Measurements from ENCODE around the gene CTDSP1.

The CTDSP1 gene

DNA sequence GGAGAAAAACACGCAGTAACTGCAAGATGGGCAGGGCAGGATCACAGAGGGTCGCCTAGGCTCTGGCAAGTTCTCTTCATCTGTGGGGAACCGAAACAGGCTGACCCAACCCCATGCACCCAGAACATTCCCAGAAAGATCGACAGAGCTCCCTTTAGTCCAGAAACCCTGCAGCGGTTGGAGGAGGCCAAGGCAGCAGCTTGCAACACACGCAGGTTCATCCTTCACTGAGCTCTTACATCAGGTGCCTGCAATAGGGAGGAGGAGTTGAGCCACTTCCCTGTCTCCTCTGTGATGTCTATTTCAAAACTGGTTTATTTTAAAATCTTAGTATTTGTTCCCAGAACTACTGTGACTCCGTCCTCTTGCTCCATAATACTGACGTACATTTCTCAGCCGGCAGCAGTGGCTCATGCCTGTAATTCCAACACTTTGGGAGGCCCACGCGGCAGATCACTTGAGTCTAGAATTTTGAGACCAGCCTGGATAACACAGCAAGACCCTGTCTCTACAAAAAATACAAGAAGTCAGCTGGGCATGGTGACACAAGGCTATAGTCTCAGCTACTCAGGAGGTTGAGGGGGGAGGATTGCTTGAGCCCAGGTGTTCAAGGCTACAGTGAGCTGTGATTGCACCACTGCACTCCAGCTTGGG, 29.1 kb upstream of the CTDSP1 start:
- no peak for DNase-seq (ENCODE audit: low spot score)
- TF ChIP-seq CTCF (IDR thresholded peaks at IDR 0.05; ENCODE audit: extremely low read depth, missing control alignments), result no peak

GRCh38 chr2:218371983-218372350, 27.7 kb upstream of the CTDSP1 start:
- DNase-seq (ENCODE audit: low spot score), result no peak
- TF ChIP-seq CTCF (IDR thresholded peaks at IDR 0.05; ENCODE audit: extremely low read depth, missing control alignments), result no peak

DNA sequence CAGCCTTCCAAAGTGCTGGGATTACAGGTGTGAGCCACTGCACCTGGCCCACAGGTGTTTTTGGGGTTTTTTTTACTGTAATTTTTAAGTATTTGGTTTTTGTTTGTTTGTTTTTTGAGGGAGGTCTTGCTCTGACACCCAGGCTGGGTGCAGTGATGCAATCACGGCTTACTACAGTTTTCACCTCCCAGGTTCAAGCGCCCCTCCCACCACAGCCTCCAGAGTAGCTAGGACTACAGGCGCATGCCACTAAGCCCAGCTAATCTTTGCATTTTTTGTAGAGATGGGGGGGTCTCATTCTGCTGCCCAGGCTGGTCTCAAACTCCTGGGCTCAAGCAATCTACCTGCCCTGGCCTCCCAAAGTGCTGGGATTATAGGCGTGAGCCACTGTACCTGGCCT, 24.9 kb upstream of the CTDSP1 start:
- no peak for TF ChIP-seq CTCF (IDR thresholded peaks at IDR 0.05; ENCODE audit: extremely low read depth, missing control alignments)
- no peak for DNase-seq (ENCODE audit: low spot score)

GRCh38 chr2:218375212-218375611, 24.5 kb upstream of the CTDSP1 start:
- no peak for TF ChIP-seq CTCF (IDR thresholded peaks at IDR 0.05; ENCODE audit: extremely low read depth, missing control alignments)
- DNase-seq (ENCODE audit: low spot score), result no peak

GRCh38 chr2:218378053-218378452, 21.6 kb upstream of the CTDSP1 start:
- no peak for TF ChIP-seq CTCF (IDR thresholded peaks at IDR 0.05; ENCODE audit: extremely low read depth, missing control alignments)
- DNase-seq (ENCODE audit: low spot score), result no peak

- no peak for DNase-seq (ENCODE audit: low spot score)
- no peak for TF ChIP-seq CTCF (IDR thresholded peaks at IDR 0.05; ENCODE audit: extremely low read depth, missing control alignments)
Observed at GRCh38 chr2:218381916-218382366, 17.7 kb upstream of the CTDSP1 start, which contains the start of gene SLC11A1. Gene SLC11A1, plus strand, starts transcription at chr2:218382273. Its CDS starts 96 bp downstream, at chr2:218382369.

DNA sequence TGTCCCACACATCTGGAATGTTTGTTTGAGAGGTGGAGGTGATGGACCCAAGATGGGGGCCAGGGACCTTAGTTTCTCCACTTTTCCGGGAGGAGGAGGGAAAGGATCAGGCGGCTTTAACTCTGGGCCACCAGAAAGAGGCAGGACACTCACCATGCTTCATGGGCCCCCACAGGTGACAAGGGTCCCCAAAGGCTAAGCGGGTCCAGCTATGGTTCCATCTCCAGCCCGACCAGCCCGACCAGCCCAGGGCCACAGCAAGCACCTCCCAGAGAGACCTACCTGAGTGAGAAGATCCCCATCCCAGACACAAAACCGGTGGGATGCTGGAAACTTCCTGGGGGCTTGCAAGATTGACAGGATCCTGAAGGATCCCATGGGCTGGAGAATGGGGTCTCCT, 16.9 kb upstream of the CTDSP1 start:
- TF ChIP-seq CTCF (IDR thresholded peaks at IDR 0.05; ENCODE audit: extremely low read depth, missing control alignments), result no peak
- no peak for DNase-seq (ENCODE audit: low spot score)
